Activated T-cell treated with anti-CD3 and anti-CD28 coated beads, Interleukin-2, amount 50 U/mL, for 24 hours (primary cell): ENCODE data around the gene FOXE1.

Experiments used
- DNase-seq: peaks from one replicate; pipeline ENCODE4 v3.0.0-alpha.2; 2020
- H3K27ac Mint-ChIP-seq: 2 replicates; pipeline ENCODE4 v1.8.0; 2020; ENCODE audit warnings: mild to moderate bottlenecking, mixed read lengths
- H3K27me3 Mint-ChIP-seq: 2 replicates; pipeline ENCODE4 v1.8.0; 2020; ENCODE audit warnings: mixed read lengths
- H3K36me3 Mint-ChIP-seq: 2 replicates; pipeline ENCODE4 v1.8.0; 2020; ENCODE audit warnings: low read depth, mixed read lengths
- H3K4me1 Mint-ChIP-seq: 2 replicates; pipeline ENCODE4 v1.8.0; 2020; ENCODE audit warnings: low read depth, mixed read lengths
- H3K4me3 Mint-ChIP-seq: 2 replicates; pipeline ENCODE4 v1.8.0; 2020; ENCODE audit warnings: mild to moderate bottlenecking, moderate library complexity, mixed read lengths
- H3K9me3 Mint-ChIP-seq: 2 replicates; pipeline ENCODE4 v1.8.0; 2020; ENCODE audit warnings: mixed read lengths

Gene FOXE1

GRCh38 chr9:97903177-97903576 lies 50.2 kb downstream of the FOXE1 start:
- DNase-seq = no peak
- H3K36me3 Mint-ChIP-seq = peaks cover 58% of the 10 kb centered on the region
- H3K4me3 Mint-ChIP-seq = no peak overlapping the region
- H3K4me1 Mint-ChIP-seq = peaks cover 71% of the 10 kb centered on the region
- H3K27ac Mint-ChIP-seq = peak overlapping the region; percentile 45
- no peaks in the 10 kb centered on the region for H3K9me3 Mint-ChIP-seq
- H3K27me3 Mint-ChIP-seq = no peaks in the 10 kb centered on the region

GRCh38 chr9:97904725-97905124 lies 51.7 kb downstream of the FOXE1 start:
- peak overlapping the region; percentile 73 for H3K4me3 Mint-ChIP-seq
- H3K9me3 Mint-ChIP-seq = no peaks in the 10 kb centered on the region
- DNase-seq = peak; percentile 49
- H3K27ac Mint-ChIP-seq = peak overlapping the region; percentile 87
- peaks cover 81% of the 10 kb centered on the region for H3K4me1 Mint-ChIP-seq
- H3K36me3 Mint-ChIP-seq = peaks cover 69% of the 10 kb centered on the region
- no peaks in the 10 kb centered on the region for H3K27me3 Mint-ChIP-seq

GRCh38 chr9:97905228-97905627 lies 52.2 kb downstream of the FOXE1 start:
- Mint-ChIP-seq H3K27ac (peak overlapping the region; percentile 87), H3K9me3 (no peaks in the 10 kb centered on the region), H3K36me3 (peaks cover 70% of the 10 kb centered on the region), H3K4me3 (peak overlapping the region; percentile 73), H3K4me1 (peaks cover 85% of the 10 kb centered on the region), H3K27me3 (no peaks in the 10 kb centered on the region)
- no peak for DNase-seq
